HEK293 (cell line): Measurements from ENCODE around the gene HUNK.

Experiments
- CTCF ChIA-PET: fragments of 350-600 bp; formaldehyde crosslinking; extraction: SDS; loops from one replicate; lab custom pipeline; 2021; ENCODE audit warnings: antibody characterized with exemption; lab: Yijun Ruan, JAX
- POLR2A ChIA-PET: fragments of 300-600 bp; formaldehyde crosslinking; extraction: SDS; loops from one replicate; lab custom pipeline; 2020; ENCODE audit warnings: antibody characterized with exemption, inconsistent platforms; lab: Yijun Ruan, JAX
- H3K27ac ChIP-seq: fragments of 200-500 bp; sonication (Bioruptor generic); 2 replicates; pipeline ENCODE4 v1.5.1; 2014; ENCODE audit warnings: low read depth, low read length, control low read depth, inconsistent platforms; ENCODE audit errors: extremely low read depth
- H3K36me3 ChIP-seq, 2 experiments: fragments of 200-500 bp in 1 of 2; sonication (Bioruptor generic) in 1 of 2; 1 replicate in 1 of 2; 2 replicates in 1 of 2; pipeline ENCODE4 v1.5.1; 2014 to 2017; ENCODE audit warnings: inconsistent platforms in 2 of 2, low read length in 2 of 2; ENCODE audit not compliant: control insufficient read depth in 2 of 2, insufficient read depth in 1 of 2
- H3K4me1 ChIP-seq: fragments of 200-500 bp; sonication (Bioruptor generic); 2 replicates; pipeline ENCODE4 v1.5.1; 2014; ENCODE audit warnings: mild to moderate bottlenecking, low read length, inconsistent platforms; ENCODE audit not compliant: control insufficient read depth, insufficient read depth
- H3K4me3 ChIP-seq: 2 replicates; pipeline ENCODE4 v1.5.1; 2011; ENCODE audit warnings: low read depth, mild to moderate bottlenecking, control low read depth, low read length, moderate library complexity
- H3K9me3 ChIP-seq: fragments of 200-500 bp; sonication (Bioruptor generic); 2 replicates; pipeline ENCODE4 v1.5.1; 2014; ENCODE audit warnings: low read depth, low read length, inconsistent platforms; ENCODE audit not compliant: control insufficient read depth, insufficient read depth
- HOXA7 ChIP-seq: sonication (generic); formaldehyde crosslinking; IDR thresholded peaks from 2 replicates; pipeline ENCODE4 v1.8.1; 2022; ENCODE audit warnings: missing genetic modification reagents, borderline replicate concordance
- KLF7 ChIP-seq: fragments of 450-650 bp; formaldehyde crosslinking; IDR thresholded peaks from 2 replicates; pipeline ENCODE4 v1.5.1; 2016; ENCODE audit warnings: missing biosample characterization, missing genetic modification characterization, borderline replicate concordance
- PRDM10 ChIP-seq: fragments of 450-650 bp; formaldehyde crosslinking; IDR thresholded peaks from 2 replicates; pipeline ENCODE4 v1.5.1; 2016; ENCODE audit warnings: missing biosample characterization, missing genetic modification characterization
- PRDM4 ChIP-seq: fragments of 450-650 bp; formaldehyde crosslinking; IDR thresholded peaks from 2 replicates; pipeline ENCODE4 v1.5.1; 2017; ENCODE audit warnings: missing biosample characterization, missing genetic modification characterization
- SALL2 ChIP-seq: fragments of 450-650 bp; formaldehyde crosslinking; IDR thresholded peaks from 2 replicates; pipeline ENCODE4 v1.5.0; 2017; ENCODE audit warnings: missing biosample characterization, mild to moderate bottlenecking, missing genetic modification characterization, borderline replicate concordance
- SETDB1 ChIP-seq: IDR thresholded peaks from one replicate; pipeline ENCODE4 v1.6.1; 2017; ENCODE audit warnings: mild to moderate bottlenecking, low read length, moderate library complexity, mixed read lengths; ENCODE audit not compliant: insufficient read length
- TCF7L2 ChIP-seq: IDR thresholded peaks from 2 replicates; pipeline ENCODE4 v1.6.1; 2011; ENCODE audit warnings: low read depth, mild to moderate bottlenecking, inconsistent platforms, low read length, moderate library complexity, borderline replicate concordance
- ZBTB21 ChIP-seq: fragments of 450-650 bp; formaldehyde crosslinking; IDR thresholded peaks from 2 replicates; pipeline ENCODE4 v1.5.1; 2017; ENCODE audit warnings: missing biosample characterization, missing genetic modification characterization
- ZFP69B ChIP-seq: fragments of 450-650 bp; formaldehyde crosslinking; IDR thresholded peaks from 2 replicates; pipeline ENCODE4 v1.5.1; 2016; ENCODE audit warnings: missing biosample characterization, missing genetic modification characterization
- ZIC2 ChIP-seq: fragments of 450-650 bp; formaldehyde crosslinking; IDR thresholded peaks from 2 replicates; pipeline ENCODE4 v1.5.1; 2016; ENCODE audit warnings: missing biosample characterization, missing genetic modification characterization
- ZNF132 ChIP-seq: fragments of 450-650 bp; formaldehyde crosslinking; IDR thresholded peaks from 2 replicates; pipeline ENCODE4 v1.5.1; 2017; ENCODE audit warnings: missing biosample characterization, missing genetic modification characterization, borderline replicate concordance
- ZNF239 ChIP-seq: fragments of 450-650 bp; formaldehyde crosslinking; IDR thresholded peaks from 2 replicates; pipeline ENCODE4 v1.5.1; 2016; ENCODE audit warnings: missing biosample characterization, missing genetic modification characterization
- ZNF274 ChIP-seq, 2 experiments: fragments of 200-500 bp in 1 of 2; fragments of 450-650 bp in 1 of 2; sonication (Bioruptor generic) in 1 of 2; formaldehyde crosslinking in 1 of 2; IDR thresholded peaks; 2 replicates each; pipeline versions ENCODE4 v1.5.1 to v1.6.1; 2014 to 2016; ENCODE audit warnings: borderline replicate concordance in 1 of 2, inconsistent platforms in 1 of 2, low read length in 1 of 2, missing biosample characterization in 1 of 2, missing genetic modification characterization in 1 of 2
- ZNF292 ChIP-seq: fragments of 450-650 bp; formaldehyde crosslinking; IDR thresholded peaks from 2 replicates; pipeline ENCODE4 v1.5.1; 2016; ENCODE audit warnings: low read depth, missing biosample characterization, missing genetic modification characterization, borderline replicate concordance
- ZNF350 ChIP-seq: fragments of 450-650 bp; formaldehyde crosslinking; IDR thresholded peaks from 2 replicates; pipeline ENCODE4 v1.5.0; 2017; ENCODE audit warnings: missing biosample characterization, mild to moderate bottlenecking, missing genetic modification characterization
- ZNF558 ChIP-seq: fragments of 450-650 bp; formaldehyde crosslinking; IDR thresholded peaks from 2 replicates; pipeline ENCODE4 v1.5.1; 2016; ENCODE audit warnings: missing biosample characterization, missing genetic modification characterization
- ZNF561 ChIP-seq: fragments of 450-650 bp; IDR thresholded peaks from 2 replicates; pipeline ENCODE4 v1.5.1; 2018; ENCODE audit warnings: missing biosample characterization, missing genetic modification characterization, borderline replicate concordance
- ZNF626 ChIP-seq: fragments of 450-650 bp; sonication (Bioruptor Pico); formaldehyde crosslinking; IDR thresholded peaks from 2 replicates; pipeline ENCODE4 v1.5.1; 2018; ENCODE audit warnings: missing biosample characterization, missing genetic modification characterization, inconsistent platforms
- ZNF645 ChIP-seq: fragments of 450-650 bp; formaldehyde crosslinking; IDR thresholded peaks from 2 replicates; pipeline ENCODE4; 2016; ENCODE audit warnings: missing biosample characterization, missing genetic modification characterization
- ZNF76 ChIP-seq: fragments of 450-650 bp; formaldehyde crosslinking; IDR thresholded peaks from 2 replicates; pipeline ENCODE4; 2016; ENCODE audit warnings: low read depth, missing biosample characterization, missing genetic modification characterization, borderline replicate concordance
- ZNF768 ChIP-seq: fragments of 450-650 bp; formaldehyde crosslinking; IDR thresholded peaks from 2 replicates; pipeline ENCODE4 v1.5.1; 2018; ENCODE audit warnings: missing biosample characterization, mild to moderate bottlenecking, missing genetic modification characterization
- ZXDB ChIP-seq: fragments of 450-650 bp; formaldehyde crosslinking; IDR thresholded peaks from 2 replicates; pipeline ENCODE4 v1.5.1; 2016; ENCODE audit warnings: missing biosample characterization, missing genetic modification characterization

Gene HUNK

GRCh38 chr21:31948676-31949075 is 75.9 kb downstream of the HUNK start (continued):
- TF ChIP-seq SETDB1 (no peak), ZFP69B (tag by site-specific recombination) (no peak)

GRCh38 chr21:31952828-31953227 is 80.0 kb downstream of the HUNK start:
- POLR2A ChIA-PET: no interaction called here

GRCh38 chr21:31957631-31958030 is 84.8 kb downstream of the HUNK start:
- Histone ChIP-seq H3K36me3 (peaks cover 0 to 5% of the 10 kb centered on the region in 2 experiments; a peak in 1 of 3 replicates), H3K9me3 (no peaks in the 10 kb centered on the region), H3K4me1 (no peaks in the 10 kb centered on the region), H3K4me3 (no peak overlapping the region), H3K27ac (no peak overlapping the region)
- ChIA-PET CTCF (no interaction called here), POLR2A (no interaction called here)
- TF ChIP-seq PRDM4: no peak
- no peak for TF ChIP-seq ZNF558
- TF ChIP-seq HOXA7: no peak
- TF ChIP-seq ZNF645 (tag by site-specific recombination): no peak
- TF ChIP-seq PRDM10: no peak
- no peak for TF ChIP-seq ZIC2
- TF ChIP-seq KLF7: no peak

More at GRCh38 chr21:31952828-31953227, 80.0 kb downstream of the HUNK start:
- Histone ChIP-seq H3K36me3 (peaks cover 0 to 17% of the 10 kb centered on the region in 2 experiments; a peak in 1 of 3 replicates), H3K4me3 (no peak overlapping the region), H3K27ac (no peak overlapping the region), H3K4me1 (no peaks in the 10 kb centered on the region), H3K9me3 (no peaks in the 10 kb centered on the region)
- no peak for TF ChIP-seq ZXDB
- no peak for TF ChIP-seq ZNF292
- no peak for TF ChIP-seq ZNF274 (IDR thresholded peaks at IDR 0.05; ENCODE audit: low read length)
- TF ChIP-seq ZNF274 (tag by site-specific recombination; IDR thresholded peaks at IDR 0.05; ENCODE audit: borderline replicate concordance): no peak
- no peak for TF ChIP-seq SALL2 (tag by site-specific recombination)
- TF ChIP-seq ZNF350: no peak
- no peak for TF ChIP-seq ZNF239
- no peak for TF ChIP-seq ZNF561 (tag by site-specific recombination)
- no peak for TF ChIP-seq ZNF132 (tag by site-specific recombination)
- TF ChIP-seq ZBTB21: no peak
- TF ChIP-seq ZNF626 (tag by site-specific recombination): no peak
- no peak for TF ChIP-seq HOXA7
- no peak for TF ChIP-seq ZNF768 (tag by site-specific recombination)
- no peak for TF ChIP-seq TCF7L2
- TF ChIP-seq ZNF76 (tag by site-specific recombination): no peak
- TF ChIP-seq PRDM10: no peak
- CTCF ChIA-PET: interaction anchor here (0.7 to 1.1 kb wide), 2 partner anchors 87 to 136 kb away, joined by 3 to 7 read pairs; no protein-coding TSS in a partner anchor
